Dendritic cell treated with granulocyte-macrophage colony-stimulating factor and Interleukin-4, amounts not matched to agents 40 ng/mL and 50 ng/mL, for 4 days (primary cell): ENCODE measurements around the gene FKBP15.

Source experiments
- H3K27ac Mint-ChIP-seq: one replicate; pipeline ENCODE4 v1.8.0; 2022; ENCODE audit warnings: mild to moderate bottlenecking, mixed read lengths
- H3K27me3 Mint-ChIP-seq: one replicate; pipeline ENCODE4 v1.8.0; 2022; ENCODE audit warnings: mild to moderate bottlenecking, mixed read lengths
- H3K36me3 Mint-ChIP-seq: one replicate; pipeline ENCODE4 v1.8.0; 2022; ENCODE audit warnings: low read depth, mixed read lengths
- H3K4me1 Mint-ChIP-seq: one replicate; pipeline ENCODE4 v1.8.0; 2022; ENCODE audit warnings: low read depth, mixed read lengths
- H3K4me3 Mint-ChIP-seq: one replicate; pipeline ENCODE4 v1.8.0; 2022; ENCODE audit warnings: mild to moderate bottlenecking, moderate library complexity, mixed read lengths
- H3K9me3 Mint-ChIP-seq: one replicate; pipeline ENCODE4 v1.8.0; 2022; ENCODE audit warnings: mixed read lengths
- intact Hi-C: fragments of 100-400 bp; cut with micrococcal nuclease; formaldehyde crosslinking; loops from one replicate; pipeline ENCODE4 v1.15.0; 2022

Gene FKBP15

DNA sequence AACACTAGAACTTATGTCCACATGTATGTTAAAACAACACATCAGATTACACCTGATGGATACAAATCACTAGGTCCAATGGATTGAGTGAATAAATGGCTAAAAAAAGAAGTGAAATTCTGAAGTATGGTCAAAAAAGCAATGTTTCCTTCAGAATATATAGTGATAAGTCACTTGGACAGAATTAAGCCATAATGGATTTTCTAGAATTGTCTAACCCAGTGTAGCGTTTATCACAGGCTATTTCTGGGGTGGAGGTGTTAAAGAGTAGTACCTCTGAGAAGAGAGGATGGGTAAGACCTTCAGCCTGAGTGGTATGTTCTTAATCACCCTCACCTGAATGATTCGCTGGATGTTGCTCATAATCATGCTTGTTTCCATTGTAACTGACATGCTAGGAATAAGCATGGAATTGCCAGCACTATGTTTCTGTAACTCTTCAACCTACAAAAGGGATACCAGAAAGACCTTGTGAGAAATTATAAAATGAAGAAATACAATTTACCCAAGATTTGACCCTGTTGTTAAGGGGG, 37.1 kb downstream of the FKBP15 start:
- Mint-ChIP-seq H3K27me3 (no peaks in the 10 kb centered on the region), H3K4me3 (no peak overlapping the region), H3K27ac (no peak overlapping the region), H3K9me3 (no peaks in the 10 kb centered on the region), H3K36me3 (peaks cover 87% of the 10 kb centered on the region), H3K4me1 (peaks cover 64% of the 10 kb centered on the region)
- intact Hi-C loops, result loop anchor here (10.0 kb wide), 1 partner anchor 91 kb away; the partner anchor contains the start of genes CDC26 and PRPF4

DNA sequence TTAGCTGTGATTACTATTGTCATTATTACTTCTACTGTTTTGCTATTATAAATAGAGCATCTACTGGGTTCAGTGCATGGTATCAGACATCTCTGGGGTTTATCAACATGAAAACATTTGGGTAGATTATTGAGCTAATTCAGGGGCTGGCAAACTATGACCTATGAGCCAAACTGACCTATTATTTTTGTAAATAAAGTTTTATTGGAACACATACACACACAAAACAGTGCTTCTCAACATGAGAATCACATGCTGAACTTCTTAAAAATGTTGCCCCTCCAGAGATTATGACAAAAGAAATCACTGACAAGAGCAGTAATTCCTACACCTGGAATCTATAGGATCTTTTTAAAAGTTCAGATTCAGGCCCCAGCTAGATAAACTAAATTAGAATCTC, 39.9 kb downstream of the FKBP15 start:
- H3K4me1 Mint-ChIP-seq, result peaks cover 61% of the 10 kb centered on the region
- no peaks in the 10 kb centered on the region for H3K9me3 Mint-ChIP-seq
- H3K27ac Mint-ChIP-seq, result peak overlapping the region; percentile 25
- intact Hi-C loops, result loop anchor here (10.0 kb wide), 1 partner anchor 94 kb away; the partner anchor contains the start of genes CDC26 and PRPF4
- H3K36me3 Mint-ChIP-seq, result peaks cover 97% of the 10 kb centered on the region
- no peak overlapping the region for H3K4me3 Mint-ChIP-seq
- H3K27me3 Mint-ChIP-seq, result no peaks in the 10 kb centered on the region

DNA sequence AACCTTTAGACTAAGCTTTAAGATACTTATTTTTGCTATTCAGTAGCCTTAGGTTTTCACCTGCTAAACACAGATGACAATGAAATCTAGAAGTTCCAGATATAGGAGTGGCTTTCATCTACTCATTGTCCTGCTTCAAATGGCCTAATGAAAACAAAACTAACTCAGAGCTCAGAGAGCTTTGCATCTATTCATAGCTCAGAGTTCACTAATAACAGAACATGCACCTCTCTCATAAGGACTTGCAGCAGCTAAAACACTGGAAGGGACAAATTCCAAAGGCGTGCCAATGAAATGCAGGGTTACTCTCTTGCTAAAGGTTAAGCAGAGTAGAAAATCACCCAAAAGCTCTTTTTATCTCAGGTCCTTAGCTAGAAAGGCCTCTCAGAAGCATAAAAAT, 41.2 kb downstream of the FKBP15 start:
- no peak overlapping the region for H3K4me3 Mint-ChIP-seq
- no peak overlapping the region for H3K27ac Mint-ChIP-seq
- H3K27me3 Mint-ChIP-seq, result no peaks in the 10 kb centered on the region
- intact Hi-C loops, result loop anchor here (10.0 kb wide), 2 partner anchors 95 to 565 kb away; partner anchors contain the start of genes CDC26 and PRPF4
- H3K4me1 Mint-ChIP-seq, result peaks cover 51% of the 10 kb centered on the region
- no peaks in the 10 kb centered on the region for H3K9me3 Mint-ChIP-seq
- peaks cover 97% of the 10 kb centered on the region for H3K36me3 Mint-ChIP-seq

DNA sequence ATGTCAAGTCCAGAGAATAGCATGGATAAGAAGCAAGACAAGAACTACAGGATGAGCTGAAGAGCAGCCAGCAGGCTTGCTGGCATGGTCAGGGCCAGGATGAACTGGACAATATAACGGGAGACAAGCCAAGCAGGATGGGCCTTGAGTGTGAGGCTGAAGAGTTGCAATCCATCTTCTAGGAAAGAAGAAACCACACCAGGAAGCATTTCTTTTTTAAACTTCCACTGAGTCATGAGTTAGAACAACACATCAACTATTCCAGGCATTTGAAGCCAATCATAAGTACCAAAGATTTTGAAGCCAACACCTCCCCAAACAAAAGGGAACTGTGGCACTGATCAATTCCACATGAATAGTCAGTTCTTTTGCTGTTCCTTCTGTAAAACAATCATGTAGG, 43.0 kb downstream of the FKBP15 start:
- Mint-ChIP-seq H3K4me1 (peaks cover 37% of the 10 kb centered on the region), H3K27ac (no peak overlapping the region), H3K9me3 (no peaks in the 10 kb centered on the region), H3K36me3 (peaks cover 97% of the 10 kb centered on the region), H3K4me3 (no peak overlapping the region), H3K27me3 (no peaks in the 10 kb centered on the region)
- intact Hi-C loops, result loop anchor here (10.0 kb wide), 1 partner anchor 567 kb away; no protein-coding TSS in a partner anchor

DNA sequence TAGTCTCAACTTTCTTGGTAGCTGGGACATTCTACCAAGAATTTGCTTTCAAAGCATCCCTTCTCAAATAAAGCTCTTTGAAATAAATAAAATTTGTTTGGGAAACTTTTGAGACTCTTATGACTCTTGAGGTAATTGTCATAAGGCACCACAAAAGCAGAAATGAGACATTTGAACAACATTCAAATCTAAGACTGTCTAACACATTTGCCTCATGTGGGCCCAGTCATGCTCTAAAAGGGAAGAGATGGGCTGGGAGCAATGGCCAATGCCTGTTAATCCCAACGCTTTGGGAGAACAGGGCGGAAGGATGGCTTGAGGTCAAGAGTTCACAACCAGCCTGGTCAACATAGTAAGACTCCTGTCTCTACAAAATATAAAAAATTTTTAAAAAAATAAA, 43.8 kb downstream of the FKBP15 start:
- Mint-ChIP-seq H3K9me3 (no peaks in the 10 kb centered on the region), H3K4me1 (peaks cover 32% of the 10 kb centered on the region), H3K4me3 (no peak overlapping the region), H3K27ac (peak overlapping the region; percentile 48), H3K36me3 (peaks cover 97% of the 10 kb centered on the region), H3K27me3 (no peaks in the 10 kb centered on the region)
- intact Hi-C loops, result loop anchor here (10.0 kb wide), 1 partner anchor 568 kb away; no protein-coding TSS in a partner anchor

DNA sequence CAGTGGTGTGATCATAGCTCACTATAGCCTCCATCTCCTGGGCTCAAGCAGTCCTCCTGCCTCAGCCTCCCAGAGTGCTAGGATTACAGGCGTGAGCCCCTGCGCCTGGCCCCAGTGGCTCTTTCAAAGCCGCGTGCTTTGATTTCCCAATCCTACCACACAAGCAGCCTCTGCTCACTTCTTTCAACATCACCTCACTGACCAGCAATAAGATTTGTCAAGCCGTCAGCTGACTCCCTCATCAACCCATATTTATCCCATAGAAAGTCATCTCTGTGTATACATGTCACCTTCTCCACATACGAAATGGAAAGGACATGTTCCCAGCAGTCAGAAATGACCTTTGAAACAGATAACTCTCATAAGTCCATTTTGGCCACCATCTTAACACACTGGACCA, 44.3 kb downstream of the FKBP15 start:
- Mint-ChIP-seq H3K4me3 (no peak overlapping the region), H3K9me3 (no peaks in the 10 kb centered on the region), H3K27me3 (no peaks in the 10 kb centered on the region), H3K4me1 (peaks cover 30% of the 10 kb centered on the region), H3K27ac (peak overlapping the region; percentile 48), H3K36me3 (peaks cover 97% of the 10 kb centered on the region)
- intact Hi-C loops, result loop anchor here (10.0 kb wide), 1 partner anchor 568 kb away; no protein-coding TSS in a partner anchor

DNA sequence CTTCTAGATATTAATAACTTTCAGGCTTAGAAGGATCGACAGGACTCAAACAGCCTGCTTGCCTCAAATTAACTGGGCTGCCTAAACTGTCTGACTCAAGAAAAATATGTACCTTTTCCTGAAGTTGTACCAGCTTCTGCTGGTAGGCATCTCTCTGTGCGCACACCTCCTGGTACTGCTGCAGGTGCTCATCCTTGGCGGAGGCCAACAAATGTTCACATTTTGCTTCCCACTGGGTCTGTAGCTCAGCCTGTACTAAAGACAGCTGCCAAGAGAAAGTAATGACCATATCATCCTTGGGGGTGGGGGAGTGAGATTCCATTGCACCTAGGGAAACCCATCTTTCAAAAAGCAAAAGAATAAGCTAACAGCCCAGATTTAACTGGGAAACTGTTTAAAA, 47.7 kb downstream of the FKBP15 start:
- H3K27me3 Mint-ChIP-seq, result no peaks in the 10 kb centered on the region
- no peaks in the 10 kb centered on the region for H3K9me3 Mint-ChIP-seq
- no peak overlapping the region for H3K4me3 Mint-ChIP-seq
- H3K36me3 Mint-ChIP-seq, result peaks cover 100% of the 10 kb centered on the region
- no peak overlapping the region for H3K27ac Mint-ChIP-seq
- peaks cover 23% of the 10 kb centered on the region for H3K4me1 Mint-ChIP-seq
- intact Hi-C loops, result loop anchor here (10.0 kb wide), 1 partner anchor 571 kb away; no protein-coding TSS in a partner anchor

DNA sequence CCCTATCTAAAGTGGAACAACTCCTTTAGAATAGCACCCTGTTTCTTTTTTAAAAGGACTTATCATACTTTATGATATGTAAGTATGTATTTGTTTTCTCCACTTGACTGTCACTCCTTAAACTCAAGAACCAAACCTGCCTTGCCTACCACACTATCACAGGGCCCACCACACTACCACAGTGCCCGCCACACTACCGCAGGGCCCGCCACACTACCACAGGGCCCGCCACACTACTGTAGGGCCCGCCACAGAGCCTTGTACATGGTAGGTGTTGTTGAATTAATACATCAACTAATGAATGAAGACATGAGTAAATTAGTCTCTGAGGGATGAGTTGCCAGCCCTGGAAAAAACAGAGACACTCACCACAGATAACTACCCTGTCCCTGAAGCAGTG, 52.3 kb downstream of the FKBP15 start:
- Mint-ChIP-seq H3K9me3 (no peaks in the 10 kb centered on the region), H3K36me3 (peaks cover 100% of the 10 kb centered on the region), H3K27ac (peak overlapping the region; percentile 8), H3K4me3 (no peak overlapping the region), H3K4me1 (peaks cover 14% of the 10 kb centered on the region), H3K27me3 (no peaks in the 10 kb centered on the region)
- intact Hi-C loops, result no loop called here

DNA sequence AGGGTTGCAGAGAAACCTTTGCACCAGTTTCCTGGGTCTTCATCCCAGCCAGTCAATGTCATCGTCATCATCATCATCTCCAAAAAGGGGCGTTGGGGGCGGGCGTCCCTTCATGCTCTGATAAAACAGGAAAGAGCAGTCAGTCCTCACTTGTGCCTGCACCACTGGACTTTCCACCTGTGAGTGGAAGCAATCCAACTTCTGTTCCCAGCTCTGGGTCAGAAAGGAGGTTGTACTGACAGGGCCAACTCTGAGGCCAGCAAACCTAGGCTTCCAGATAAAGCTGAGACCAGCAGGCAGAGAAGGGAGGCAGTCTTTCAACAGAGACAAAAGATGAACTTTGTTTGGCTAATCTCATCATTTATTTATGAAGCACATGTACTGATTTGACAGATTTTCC, 55.0 kb downstream of the FKBP15 start:
- Mint-ChIP-seq H3K27me3 (no peaks in the 10 kb centered on the region), H3K27ac (peak overlapping the region; percentile 4), H3K36me3 (peaks cover 100% of the 10 kb centered on the region), H3K9me3 (no peaks in the 10 kb centered on the region), H3K4me1 (peaks cover 34% of the 10 kb centered on the region), H3K4me3 (no peak overlapping the region)
- intact Hi-C loops, result no loop called here

DNA sequence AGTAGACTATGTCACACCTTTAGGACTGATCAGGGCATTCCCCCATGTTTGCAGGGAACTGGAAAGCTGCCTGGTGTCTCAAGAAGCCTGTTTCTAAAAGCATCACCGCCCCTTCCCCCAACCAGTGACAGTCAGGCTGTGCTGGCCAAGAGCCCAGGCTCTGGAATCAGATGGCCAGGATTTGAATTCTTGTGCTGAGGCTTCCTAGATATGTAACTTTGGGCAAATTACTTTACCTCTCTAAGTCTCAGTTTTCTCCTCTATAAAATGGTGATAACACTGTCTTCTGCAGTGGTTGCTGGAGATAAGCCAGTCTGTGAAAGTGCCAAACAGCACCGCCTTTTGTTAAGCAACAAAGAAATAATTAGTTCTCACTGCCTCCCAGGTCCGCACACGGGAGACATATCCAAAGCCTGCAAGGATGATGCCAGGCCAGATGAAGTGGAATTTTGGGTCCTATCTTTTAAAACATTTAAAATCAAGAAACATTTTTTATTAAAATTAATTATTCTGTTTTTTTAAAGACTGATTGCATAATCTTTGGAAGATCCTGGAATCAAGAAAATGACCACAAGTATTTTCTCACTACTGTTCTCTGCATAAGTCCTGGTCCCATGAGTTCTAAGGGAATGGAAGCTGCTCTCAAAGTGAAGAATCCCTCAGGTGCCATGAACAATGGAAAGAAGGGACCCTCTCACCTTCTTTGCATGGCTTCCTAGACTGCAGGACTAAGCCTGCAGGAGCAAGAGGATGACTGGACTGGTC, 56.4 kb downstream of the FKBP15 start:
- intact Hi-C loops, result no loop called here
- Mint-ChIP-seq H3K27me3 (no peaks in the 10 kb centered on the region), H3K9me3 (no peaks in the 10 kb centered on the region), H3K4me3 (no peak overlapping the region), H3K4me1 (peaks cover 43% of the 10 kb centered on the region), H3K27ac (no peak overlapping the region), H3K36me3 (peaks cover 100% of the 10 kb centered on the region)

DNA sequence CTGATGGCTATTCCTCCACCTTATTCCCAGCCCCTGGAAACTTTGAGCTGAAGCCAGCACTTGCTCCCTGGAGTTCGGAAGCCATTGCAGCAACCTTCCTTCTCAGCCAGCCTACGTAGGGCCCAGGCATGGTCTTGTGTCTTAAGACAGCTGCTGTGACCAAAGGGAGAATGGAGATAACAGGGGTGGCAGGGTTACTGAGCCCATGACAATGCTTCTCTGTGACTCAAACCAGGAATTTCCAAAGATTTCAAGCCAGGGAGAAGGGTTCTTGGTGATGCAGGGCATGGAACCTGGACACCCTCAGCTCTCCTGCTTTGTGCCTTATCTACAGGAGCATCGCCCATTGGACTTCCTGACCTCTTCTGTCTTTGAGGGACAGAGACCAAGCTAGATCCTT, 58.1 kb downstream of the FKBP15 start:
- Mint-ChIP-seq H3K27me3 (no peaks in the 10 kb centered on the region), H3K4me3 (no peak overlapping the region), H3K27ac (peak overlapping the region; percentile 34), H3K4me1 (peaks cover 44% of the 10 kb centered on the region), H3K9me3 (no peaks in the 10 kb centered on the region), H3K36me3 (peaks cover 100% of the 10 kb centered on the region)
- intact Hi-C loops, result no loop called here

DNA sequence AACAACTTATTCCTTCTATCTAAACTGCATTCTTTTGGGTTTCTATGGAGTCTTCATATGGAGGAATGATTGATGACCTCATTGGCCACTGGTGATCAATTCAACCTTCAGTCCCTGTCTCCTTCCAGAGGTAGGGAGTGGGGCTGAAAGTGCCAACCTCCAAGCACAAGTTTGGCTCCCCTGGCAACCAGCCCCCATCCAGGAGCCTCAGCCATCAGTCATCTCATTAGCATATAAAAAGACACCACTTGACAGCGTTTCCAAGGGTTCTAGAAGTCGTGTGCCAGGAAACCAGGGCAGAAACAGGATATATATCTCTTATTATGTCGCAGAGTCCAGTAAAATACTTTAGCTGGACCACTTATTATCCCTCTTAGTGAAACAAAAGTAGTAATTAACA, 60.5 kb downstream of the FKBP15 start:
- Mint-ChIP-seq H3K9me3 (no peaks in the 10 kb centered on the region), H3K4me3 (no peak overlapping the region), H3K27me3 (no peaks in the 10 kb centered on the region), H3K4me1 (peaks cover 60% of the 10 kb centered on the region), H3K27ac (peak overlapping the region; percentile 53), H3K36me3 (peaks cover 90% of the 10 kb centered on the region)
- intact Hi-C loops, result no loop called here

DNA sequence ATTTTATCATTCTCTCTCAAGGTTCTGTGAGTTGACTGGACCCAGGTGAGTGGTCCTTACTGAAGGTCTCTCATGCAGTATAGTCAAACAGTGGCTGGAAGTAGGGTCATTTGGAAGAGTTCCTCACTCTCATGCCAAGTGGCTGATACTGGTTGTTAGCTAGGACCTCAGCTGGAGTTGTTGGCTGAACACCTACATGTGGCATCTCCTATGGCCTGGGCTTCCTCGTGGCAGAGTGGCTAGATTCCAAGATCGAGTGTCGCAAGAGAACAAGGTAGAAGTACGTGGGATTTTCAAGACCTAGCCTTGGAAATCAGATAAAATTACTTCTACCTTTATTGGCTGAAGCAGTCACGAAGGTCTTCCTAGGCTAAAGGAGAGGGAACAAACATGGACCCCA, 62.6 kb downstream of the FKBP15 start:
- no peak overlapping the region for H3K4me3 Mint-ChIP-seq
- H3K27ac Mint-ChIP-seq, result no peak overlapping the region
- H3K27me3 Mint-ChIP-seq, result no peaks in the 10 kb centered on the region
- H3K9me3 Mint-ChIP-seq, result no peaks in the 10 kb centered on the region
- intact Hi-C loops, result loop anchor here (5.0 to 10.0 kb wide), 2 partner anchors 46 to 116 kb away; partner anchors contain the start of genes CDC26 and PRPF4
- H3K4me1 Mint-ChIP-seq, result peaks cover 82% of the 10 kb centered on the region
- H3K36me3 Mint-ChIP-seq, result peaks cover 90% of the 10 kb centered on the region

DNA sequence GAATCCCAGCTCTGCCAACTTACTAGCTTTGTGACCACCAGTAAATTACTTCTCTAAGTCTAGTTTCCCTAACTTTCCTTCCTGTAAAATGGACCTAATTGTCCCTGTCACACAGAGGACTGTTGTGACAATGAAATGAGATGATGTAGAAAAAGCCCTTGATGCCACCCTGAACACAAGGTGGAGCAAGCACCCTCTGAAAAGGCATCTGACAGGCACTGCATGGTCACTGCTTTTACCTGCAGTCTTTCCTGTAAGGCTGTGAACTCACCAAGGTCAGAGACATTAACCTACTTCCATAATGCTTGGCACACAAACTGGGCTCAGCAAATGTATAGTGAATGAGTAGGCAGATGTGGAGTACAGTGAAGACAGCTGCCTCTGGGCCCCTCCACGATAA, 64.2 kb downstream of the FKBP15 start:
- no peak overlapping the region for H3K4me3 Mint-ChIP-seq
- H3K36me3 Mint-ChIP-seq, result peaks cover 87% of the 10 kb centered on the region
- peaks cover 85% of the 10 kb centered on the region for H3K4me1 Mint-ChIP-seq
- no peaks in the 10 kb centered on the region for H3K9me3 Mint-ChIP-seq
- no peaks in the 10 kb centered on the region for H3K27me3 Mint-ChIP-seq
- H3K27ac Mint-ChIP-seq, result peak overlapping the region; percentile 99
- intact Hi-C loops, result loop anchor here (5.0 to 10.0 kb wide), 2 partner anchors 45 to 118 kb away; partner anchors contain the start of genes CDC26 and PRPF4
